Left ventricle myocardium inferior (tissue), 1 donor: ENCODE measurements around the gene PADI4. TPM values are rescaled to one million over a fixed set of nuclear protein-coding genes. Genes with fewer than 3 reads are reported as not detected.
A peak's percentile ranks its signal among the peaks of the same experiment; 100 is the strongest.

ENCODE experiments used
- DNase-seq: peaks from one replicate; pipeline ENCODE4 v3.0.0-alpha.2; 2020
- H3K27ac ChIP-seq: fragments of 200-600 bp; replicated peaks from 2 replicates; pipeline ENCODE4 v1.8.0; 2021
- H3K27me3 ChIP-seq: fragments of 200-600 bp; 2 replicates; pipeline ENCODE4 v1.8.0; 2021; ENCODE audit warnings: low read depth
- H3K36me3 ChIP-seq: fragments of 200-600 bp; 2 replicates; pipeline ENCODE4 v1.8.0; 2021
- H3K4me1 ChIP-seq: fragments of 200-600 bp; 2 replicates; pipeline ENCODE4 v1.8.0; 2021
- H3K4me3 ChIP-seq: fragments of 200-600 bp; 2 replicates; pipeline ENCODE4 v1.8.0; 2021; ENCODE audit warnings: mild to moderate bottlenecking, moderate library complexity
- H3K9me3 ChIP-seq: fragments of 200-600 bp; replicated peaks from 2 replicates; pipeline ENCODE4 v1.8.0; 2021
- CTCF ChIP-seq: fragments of 200-600 bp; IDR thresholded peaks from 2 replicates; pipeline ENCODE4 v1.8.0; 2021; ENCODE audit warnings: antibody characterized with exemption, mild to moderate bottlenecking, borderline replicate concordance
- intact Hi-C: fragments of 100-400 bp; cut with micrococcal nuclease; formaldehyde crosslinking; loops from one replicate; pipeline ENCODE4 v1.11.0; 2022
- total RNA-seq: library from RNA; stranded (reverse); fragmentation: NEBNext Ultra II Directional; extraction: Animal tissue kit (Norgen Biotek cat#: 25700); gene quantifications from one replicate; pipeline ENCODE4 v1.2.1, GENCODE V29; 2021
- donor health status: DM: no; HTN: yes; CAD: no; lungs with severe emphysema.

Gene PADI4
- total RNA-seq, 1 donor from 2014 or later, result 0.22 TPM

- Histone ChIP-seq H3K4me1 (no peaks in the 10 kb centered on the region), H3K36me3 (no peaks in the 10 kb centered on the region), H3K27ac (no peak overlapping the region), H3K27me3 (peaks cover 61% of the 10 kb centered on the region), H3K4me3 (no peak overlapping the region), H3K9me3 (no peaks in the 10 kb centered on the region)
- DNase-seq, result no peak
- intact Hi-C loops, result no loop called here
- no peak for TF ChIP-seq CTCF
Observed at GRCh38 chr1:17272066-17272465, 35.9 kb upstream of the PADI4 start.

- intact Hi-C loops, result no loop called here
- Histone ChIP-seq H3K27me3 (peaks cover 67% of the 10 kb centered on the region), H3K9me3 (no peaks in the 10 kb centered on the region), H3K4me3 (no peak overlapping the region), H3K36me3 (no peaks in the 10 kb centered on the region), H3K4me1 (no peaks in the 10 kb centered on the region), H3K27ac (no peak overlapping the region)
- DNase-seq, result no peak
- no peak for TF ChIP-seq CTCF
Observed at GRCh38 chr1:17272646-17273045, 35.4 kb upstream of the PADI4 start.

GRCh38 chr1:17273096-17273495, 34.9 kb upstream of the PADI4 start:
- DNase-seq, result no peak
- Histone ChIP-seq H3K9me3 (no peaks in the 10 kb centered on the region), H3K4me1 (no peaks in the 10 kb centered on the region), H3K36me3 (no peaks in the 10 kb centered on the region), H3K27me3 (peaks cover 71% of the 10 kb centered on the region), H3K27ac (no peak overlapping the region), H3K4me3 (no peak overlapping the region)
- intact Hi-C loops, result no loop called here
- no peak for TF ChIP-seq CTCF

GRCh38 chr1:17274186-17275170, 33.5 kb upstream of the PADI4 start:
- H3K4me1 ChIP-seq, result no peaks in the 10 kb centered on the region
- H3K27me3 ChIP-seq, result peaks cover 78% of the 10 kb centered on the region
- no peak overlapping the region for H3K27ac ChIP-seq
- no peaks in the 10 kb centered on the region for H3K36me3 ChIP-seq
- intact Hi-C loops, result no loop called here
- no peak overlapping the region for H3K4me3 ChIP-seq
- DNase-seq, result no peak
- H3K9me3 ChIP-seq, result no peaks in the 10 kb centered on the region
- peak; percentile 51 for TF ChIP-seq CTCF

- Histone ChIP-seq H3K27me3 (peaks cover 91% of the 10 kb centered on the region), H3K27ac (no peak overlapping the region), H3K9me3 (no peaks in the 10 kb centered on the region), H3K36me3 (no peaks in the 10 kb centered on the region), H3K4me3 (no peak overlapping the region), H3K4me1 (no peaks in the 10 kb centered on the region)
- intact Hi-C loops, result no loop called here
- no peak for DNase-seq
- TF ChIP-seq CTCF, result no peak
Observed at GRCh38 chr1:17276568-17276967, 31.4 kb upstream of the PADI4 start.
